Liver (tissue), 9 donors: Measurements from ENCODE around the gene TOR1AIP1. TPM values are rescaled to one million over a fixed set of nuclear protein-coding genes. Genes with fewer than 3 reads are reported as not detected.

Experiments used
- DNase-seq: peaks from one replicate; pipeline ENCODE4 v3.0.0-alpha.2; 2017; ENCODE audit warnings: low spot score
- H3K27ac ChIP-seq, 2 donors: one replicate each; pipeline ENCODE4 v1.7.0; 2013; ENCODE audit warnings: inconsistent platforms in 2 of 2, low read length in 2 of 2, control low read depth in 1 of 2, low read depth in 1 of 2, mild to moderate bottlenecking in 1 of 2
- H3K27me3 ChIP-seq, 4 donors: one replicate each; pipeline versions ENCODE4 v1.6.1 to v1.7.0; 2013; ENCODE audit warnings: low read length in 3 of 4, inconsistent platforms in 1 of 4, mild to moderate bottlenecking in 1 of 4, moderate library complexity in 1 of 4; ENCODE audit not compliant: control insufficient read depth in 4 of 4, insufficient read depth in 4 of 4
- H3K36me3 ChIP-seq, 4 donors: one replicate each; pipeline versions ENCODE4 v1.6.1 to v1.7.0; 2013; ENCODE audit warnings: low read length in 3 of 4, mild to moderate bottlenecking in 3 of 4, low read depth in 1 of 4, moderate library complexity in 1 of 4; ENCODE audit not compliant: control insufficient read depth in 4 of 4, insufficient read depth in 3 of 4
- H3K4me1 ChIP-seq, 4 donors: one replicate each; pipeline versions ENCODE4 v1.6.1 to v1.7.0; 2013; ENCODE audit warnings: low read length in 3 of 4, mild to moderate bottlenecking in 3 of 4, moderate library complexity in 1 of 4; ENCODE audit not compliant: control insufficient read depth in 4 of 4, insufficient read depth in 4 of 4
- H3K4me3 ChIP-seq, 3 donors: one replicate each; pipeline versions ENCODE4 v1.6.1 to v1.7.0; 2013; ENCODE audit warnings: low read length in 3 of 3, control low read depth in 1 of 3, low read depth in 1 of 3, mild to moderate bottlenecking in 1 of 3
- H3K9ac ChIP-seq, 2 donors: one replicate each; pipeline ENCODE4 v1.7.0; 2013; ENCODE audit warnings: low read length in 2 of 2, mild to moderate bottlenecking in 2 of 2, moderate library complexity in 2 of 2, control low read depth in 1 of 2, low read depth in 1 of 2
- H3K9me3 ChIP-seq, 4 donors: one replicate each; pipeline versions ENCODE4 v1.6.1 to v1.7.0; 2013; ENCODE audit warnings: low read length in 3 of 4; ENCODE audit not compliant: control insufficient read depth in 4 of 4
- EGR1 ChIP-seq, 2 donors: IDR thresholded peaks; 2 replicates each; pipeline ENCODE4 v1.6.1; 2016 to 2018; ENCODE audit warnings: antibody characterized with exemption in 2 of 2, low read depth in 2 of 2
- FOXA1 ChIP-seq: IDR thresholded peaks from 2 replicates; pipeline ENCODE4 v1.6.1; 2016; ENCODE audit warnings: antibody characterized with exemption
- FOXA2 ChIP-seq: IDR thresholded peaks from 2 replicates; pipeline ENCODE4 v1.6.1; 2016; ENCODE audit warnings: antibody characterized with exemption
- GABPA ChIP-seq, 2 donors: IDR thresholded peaks in 1 of 2; conservative IDR thresholded peaks in 1 of 2; 2 replicates each; pipeline ENCODE4 v1.6.1; 2016; ENCODE audit warnings: antibody characterized with exemption in 2 of 2, mild to moderate bottlenecking in 1 of 2, moderate library complexity in 1 of 2
- HNF4A ChIP-seq, 2 donors: conservative IDR thresholded peaks; 2 replicates each; pipeline ENCODE4 v1.6.1; 2016; ENCODE audit warnings: antibody characterized with exemption in 2 of 2, mild to moderate bottlenecking in 2 of 2
- JUND ChIP-seq, 2 donors: IDR thresholded peaks; 2 replicates each; pipeline ENCODE4 v1.6.1; 2016; ENCODE audit warnings: antibody characterized with exemption in 2 of 2
- NR2F2 ChIP-seq: IDR thresholded peaks from 2 replicates; pipeline ENCODE4 v1.6.1; 2016; ENCODE audit warnings: antibody characterized with exemption
- RAD21 ChIP-seq, 2 donors: IDR thresholded peaks; 2 replicates each; pipeline ENCODE4 v1.6.1; 2016; ENCODE audit warnings: antibody characterized with exemption in 2 of 2, mild to moderate bottlenecking in 2 of 2
- RXRA ChIP-seq, 2 donors: IDR thresholded peaks; 2 replicates each; pipeline ENCODE4 v1.6.1; 2017 to 2018; ENCODE audit warnings: antibody characterized with exemption in 2 of 2, mild to moderate bottlenecking in 1 of 2
- SP1 ChIP-seq: IDR thresholded peaks from 2 replicates; pipeline ENCODE4 v1.6.1; 2018; ENCODE audit warnings: antibody characterized with exemption, mild to moderate bottlenecking
- TAF1 ChIP-seq: conservative IDR thresholded peaks from 2 replicates; pipeline ENCODE4 v1.6.1; 2016; ENCODE audit warnings: antibody characterized with exemption, mild to moderate bottlenecking
- YY1 ChIP-seq: IDR thresholded peaks from 2 replicates; pipeline ENCODE4 v1.6.1; 2016; ENCODE audit warnings: antibody characterized with exemption, mild to moderate bottlenecking
- WGBS: extraction: QIAGEN DNeasy Blood & Tissue Kit; methylation state at CpG from one replicate; pipeline ENCODE4 v1.1.7; 2013; 5-methylcytosine and 5-hydroxymethylcytosine counted together
- polyA plus RNA-seq, 2 donors: library from polyadenylated mRNA; stranded (reverse) in 1 of 2; unstranded in 1 of 2; fragments of 200-250 nt in 1 of 2; fragments of >200 nt in 1 of 2; fragmentation: Nextera tagmentation in 1 of 2; extraction: Ambion mirVana in 1 of 2; gene quantifications; one replicate each; pipeline versions ENCODE4 v1.2.1 to v1.2.3, GENCODE V29; 2013 to 2015
- total RNA-seq, 2 donors: library from RNA; depleted of rRNA; stranded (reverse); fragments of >200 nt; gene quantifications; one replicate each; pipeline ENCODE4 v1.2.3, GENCODE V29; 2014
- TF ChIP-seq, protein P1 (sequence below): IDR thresholded peaks from 2 replicates; pipeline ENCODE4 v1.6.1; 2016; ENCODE audit warnings: antibody characterized with exemption
- TF ChIP-seq, protein P2 (sequence below): IDR thresholded peaks from 2 replicates; pipeline ENCODE4 v1.6.1; 2016; ENCODE audit warnings: antibody characterized with exemption
- TF ChIP-seq, protein P3 (sequence below): IDR thresholded peaks from 2 replicates; pipeline ENCODE4 v1.6.1; 2016; ENCODE audit warnings: antibody characterized with exemption
- TF ChIP-seq, protein P4 (sequence below): fragments of 150-350 bp; IDR thresholded peaks from 2 replicates; pipeline ENCODE4 v1.5.1; 2017; ENCODE audit warnings: improper control_type of control experiment, low read depth, low read length; ENCODE audit not compliant: missing input control
- TF ChIP-seq, protein P5 (sequence below): IDR thresholded peaks from 2 replicates; pipeline ENCODE4 v1.6.1; 2016; ENCODE audit warnings: antibody characterized with exemption, mild to moderate bottlenecking
- donor health status: healthy.
- donor health status: healthy.
- donor health status: healthy.
- donor health status: healthy.
- donor health status: healthy.

TOR1AIP1 gene
- total and polyA plus RNA-seq, 4 donors = 7.1 to 21.3 (median 16.7) TPM

DNA sequence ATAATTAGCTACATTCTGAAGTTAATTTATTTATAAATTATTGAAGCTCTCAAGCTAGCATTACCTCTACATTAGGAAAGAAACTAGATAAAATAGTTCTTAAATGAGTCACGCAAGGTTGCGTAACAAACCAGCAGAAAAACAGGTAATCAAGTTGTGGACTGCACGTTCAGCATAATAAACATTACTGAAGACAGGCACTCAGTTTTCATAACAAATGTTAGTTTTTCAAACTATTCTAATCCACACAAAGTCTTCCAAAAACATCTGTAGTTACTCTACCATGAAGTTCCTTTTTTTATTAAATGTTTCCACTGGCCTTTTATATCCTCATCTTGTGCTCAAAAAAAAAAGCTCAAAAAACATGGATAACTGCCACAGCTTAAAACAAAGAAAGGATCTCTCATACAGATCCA lies 5.8 kb upstream of the TOR1AIP1 start (continued):
- TF ChIP-seq HNF4A (conservative IDR thresholded peaks at IDR 0.05) (peak in 1 of 2 donors; percentile 26), JUND (IDR thresholded peaks at IDR 0.05) (peak; percentile 99), RXRA (IDR thresholded peaks at IDR 0.05) (peak in 1 of 2 donors; percentile 20)
- TF ChIP-seq, protein P1, sequence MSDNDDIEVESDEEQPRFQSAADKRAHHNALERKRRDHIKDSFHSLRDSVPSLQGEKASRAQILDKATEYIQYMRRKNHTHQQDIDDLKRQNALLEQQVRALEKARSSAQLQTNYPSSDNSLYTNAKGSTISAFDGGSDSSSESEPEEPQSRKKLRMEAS = peak; percentile 47

DNA sequence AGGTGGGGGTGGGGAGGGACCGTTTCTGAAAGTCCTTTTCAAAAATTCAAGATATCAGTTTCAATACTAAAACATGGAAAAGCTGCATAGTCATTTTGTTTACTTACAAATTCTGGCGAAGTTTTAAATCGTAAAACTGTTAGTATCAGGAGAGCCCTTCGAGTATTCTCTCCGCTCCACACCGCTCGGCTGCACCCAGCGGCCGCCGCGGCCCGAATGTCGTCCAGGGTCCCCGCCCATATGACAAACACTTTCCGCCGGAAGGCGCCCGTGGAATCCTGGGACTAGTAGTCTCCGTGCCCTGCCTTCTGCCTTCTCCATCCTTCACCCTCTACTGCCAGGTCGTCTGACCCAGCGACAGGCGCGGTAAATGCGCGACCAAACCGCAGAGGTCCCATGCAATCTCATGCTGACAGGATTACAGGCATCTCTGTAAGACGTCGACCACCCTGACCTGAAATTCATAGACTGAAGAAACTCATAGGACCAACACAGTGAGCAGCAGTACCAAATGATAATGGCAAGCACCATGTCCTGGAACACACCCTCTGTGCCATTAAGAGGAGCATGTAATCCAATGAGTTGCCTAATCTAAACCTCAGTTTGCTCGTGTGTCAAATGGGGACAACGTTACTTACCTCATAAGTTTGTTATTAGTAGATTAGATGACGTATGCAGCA lies 4.4 kb upstream of the TOR1AIP1 start, which contains the start of gene TOR1AIP2:
TOR1AIP2 (minus strand) TSS at position 218 of the 680 bp plus-strand sequence. CDS start 25,138 bp downstream, outside the sequence.
- Histone ChIP-seq H3K9me3 (no peaks in the 10 kb centered on the region), H3K36me3 (peaks cover 0 to 10% (median 2%) of the 10 kb centered on the region in 4 donors), H3K4me3 (peak within 1 kb of the TSS; percentile 68 to 97 (median 93)), H3K27ac (peak within 1 kb of the TSS; percentile 83 to 85), H3K4me1 (peaks cover 12 to 43% (median 35%) of the 10 kb centered on the region in 4 donors), H3K9ac (peak within 1 kb of the TSS; percentile 96 to 98), H3K27me3 (no peaks in the 10 kb centered on the region)
- 4% methylated on average over 31 of the region's 31 CpGs for WGBS
- DNase-seq = peak; percentile 90
- TF ChIP-seq, protein P2, sequence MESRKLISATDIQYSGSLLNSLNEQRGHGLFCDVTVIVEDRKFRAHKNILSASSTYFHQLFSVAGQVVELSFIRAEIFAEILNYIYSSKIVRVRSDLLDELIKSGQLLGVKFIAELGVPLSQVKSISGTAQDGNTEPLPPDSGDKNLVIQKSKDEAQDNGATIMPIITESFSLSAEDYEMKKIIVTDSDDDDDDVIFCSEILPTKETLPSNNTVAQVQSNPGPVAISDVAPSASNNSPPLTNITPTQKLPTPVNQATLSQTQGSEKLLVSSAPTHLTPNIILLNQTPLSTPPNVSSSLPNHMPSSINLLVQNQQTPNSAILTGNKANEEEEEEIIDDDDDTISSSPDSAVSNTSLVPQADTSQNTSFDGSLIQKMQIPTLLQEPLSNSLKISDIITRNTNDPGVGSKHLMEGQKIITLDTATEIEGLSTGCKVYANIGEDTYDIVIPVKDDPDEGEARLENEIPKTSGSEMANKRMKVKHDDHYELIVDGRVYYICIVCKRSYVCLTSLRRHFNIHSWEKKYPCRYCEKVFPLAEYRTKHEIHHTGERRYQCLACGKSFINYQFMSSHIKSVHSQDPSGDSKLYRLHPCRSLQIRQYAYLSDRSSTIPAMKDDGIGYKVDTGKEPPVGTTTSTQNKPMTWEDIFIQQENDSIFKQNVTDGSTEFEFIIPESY = peak; percentile 30
- TF ChIP-seq HNF4A (conservative IDR thresholded peaks at IDR 0.05) = no peak
- TF ChIP-seq, protein P3, sequence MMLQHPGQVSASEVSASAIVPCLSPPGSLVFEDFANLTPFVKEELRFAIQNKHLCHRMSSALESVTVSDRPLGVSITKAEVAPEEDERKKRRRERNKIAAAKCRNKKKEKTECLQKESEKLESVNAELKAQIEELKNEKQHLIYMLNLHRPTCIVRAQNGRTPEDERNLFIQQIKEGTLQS = peak; percentile 58
- peak in 1 of 2 donors; percentile 20 for TF ChIP-seq RAD21 (IDR thresholded peaks at IDR 0.05)
- peak; percentile 51 for TF ChIP-seq SP1
- no peak for TF ChIP-seq EGR1 (IDR thresholded peaks at IDR 0.05; ENCODE audit: low read depth in 2 of 2)
- TF ChIP-seq, protein P4, sequence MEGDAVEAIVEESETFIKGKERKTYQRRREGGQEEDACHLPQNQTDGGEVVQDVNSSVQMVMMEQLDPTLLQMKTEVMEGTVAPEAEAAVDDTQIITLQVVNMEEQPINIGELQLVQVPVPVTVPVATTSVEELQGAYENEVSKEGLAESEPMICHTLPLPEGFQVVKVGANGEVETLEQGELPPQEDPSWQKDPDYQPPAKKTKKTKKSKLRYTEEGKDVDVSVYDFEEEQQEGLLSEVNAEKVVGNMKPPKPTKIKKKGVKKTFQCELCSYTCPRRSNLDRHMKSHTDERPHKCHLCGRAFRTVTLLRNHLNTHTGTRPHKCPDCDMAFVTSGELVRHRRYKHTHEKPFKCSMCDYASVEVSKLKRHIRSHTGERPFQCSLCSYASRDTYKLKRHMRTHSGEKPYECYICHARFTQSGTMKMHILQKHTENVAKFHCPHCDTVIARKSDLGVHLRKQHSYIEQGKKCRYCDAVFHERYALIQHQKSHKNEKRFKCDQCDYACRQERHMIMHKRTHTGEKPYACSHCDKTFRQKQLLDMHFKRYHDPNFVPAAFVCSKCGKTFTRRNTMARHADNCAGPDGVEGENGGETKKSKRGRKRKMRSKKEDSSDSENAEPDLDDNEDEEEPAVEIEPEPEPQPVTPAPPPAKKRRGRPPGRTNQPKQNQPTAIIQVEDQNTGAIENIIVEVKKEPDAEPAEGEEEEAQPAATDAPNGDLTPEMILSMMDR = no peak
- no peak for TF ChIP-seq NR2F2
- TF ChIP-seq GABPA (IDR thresholded peaks at IDR 0.05 in 1 of 2, conservative IDR thresholded peaks at IDR 0.05 in 1 of 2) = peak; percentile 77 to 93
- TF ChIP-seq TAF1 = peak; percentile 97
- TF ChIP-seq, protein P5, sequence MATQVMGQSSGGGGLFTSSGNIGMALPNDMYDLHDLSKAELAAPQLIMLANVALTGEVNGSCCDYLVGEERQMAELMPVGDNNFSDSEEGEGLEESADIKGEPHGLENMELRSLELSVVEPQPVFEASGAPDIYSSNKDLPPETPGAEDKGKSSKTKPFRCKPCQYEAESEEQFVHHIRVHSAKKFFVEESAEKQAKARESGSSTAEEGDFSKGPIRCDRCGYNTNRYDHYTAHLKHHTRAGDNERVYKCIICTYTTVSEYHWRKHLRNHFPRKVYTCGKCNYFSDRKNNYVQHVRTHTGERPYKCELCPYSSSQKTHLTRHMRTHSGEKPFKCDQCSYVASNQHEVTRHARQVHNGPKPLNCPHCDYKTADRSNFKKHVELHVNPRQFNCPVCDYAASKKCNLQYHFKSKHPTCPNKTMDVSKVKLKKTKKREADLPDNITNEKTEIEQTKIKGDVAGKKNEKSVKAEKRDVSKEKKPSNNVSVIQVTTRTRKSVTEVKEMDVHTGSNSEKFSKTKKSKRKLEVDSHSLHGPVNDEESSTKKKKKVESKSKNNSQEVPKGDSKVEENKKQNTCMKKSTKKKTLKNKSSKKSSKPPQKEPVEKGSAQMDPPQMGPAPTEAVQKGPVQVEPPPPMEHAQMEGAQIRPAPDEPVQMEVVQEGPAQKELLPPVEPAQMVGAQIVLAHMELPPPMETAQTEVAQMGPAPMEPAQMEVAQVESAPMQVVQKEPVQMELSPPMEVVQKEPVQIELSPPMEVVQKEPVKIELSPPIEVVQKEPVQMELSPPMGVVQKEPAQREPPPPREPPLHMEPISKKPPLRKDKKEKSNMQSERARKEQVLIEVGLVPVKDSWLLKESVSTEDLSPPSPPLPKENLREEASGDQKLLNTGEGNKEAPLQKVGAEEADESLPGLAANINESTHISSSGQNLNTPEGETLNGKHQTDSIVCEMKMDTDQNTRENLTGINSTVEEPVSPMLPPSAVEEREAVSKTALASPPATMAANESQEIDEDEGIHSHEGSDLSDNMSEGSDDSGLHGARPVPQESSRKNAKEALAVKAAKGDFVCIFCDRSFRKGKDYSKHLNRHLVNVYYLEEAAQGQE = peak; percentile 91
- TF ChIP-seq YY1 = peak; percentile 89
- TF ChIP-seq, protein P1 = peak; percentile 33
- TF ChIP-seq FOXA2 = no peak
- no peak for TF ChIP-seq FOXA1
- TF ChIP-seq RXRA (IDR thresholded peaks at IDR 0.05) = peak; percentile 38 to 50
- peak; percentile 46 to 68 for TF ChIP-seq JUND (IDR thresholded peaks at IDR 0.05)
